ENCODE results near the gene LPAR2. TPM values are rescaled to one million over a fixed set of nuclear protein-coding genes. Genes with fewer than 3 reads are reported as not detected.
A peak's percentile ranks its signal among the peaks of the same experiment; 100 is the strongest.

Gene LPAR2
- total and polyA plus RNA-seq, 10 of the 15 experiments (the other 5 are each of a cell fraction or from before 2014, with no cell fraction given) = 0.98 to 23.8 (median 10.2) TPM

GRCh38 chr19:19643158-19644053 lies 15.4 kb upstream of the LPAR2 start, which contains the start of gene GMIP:
Gene GMIP (minus strand): TSS chr19:19643657. CDS start chr19:19643529, 128 bp downstream.
- H3K36me3 ChIP-seq (ENCODE audit: control insufficient read depth in 2 of 2, insufficient read depth in 2 of 2, low read length in 1 of 2) = peaks cover 16 to 34% of the 10 kb centered on the region in 2 experiments; a peak in 3 of 4 replicates
- H3K27me3 ChIP-seq (replicated peaks in 1 of 2; ENCODE audit: control insufficient read depth in 2 of 2, insufficient read depth in 2 of 2, low read length in 1 of 2) = no peaks in the 10 kb centered on the region
- 2% methylated on average over 49 of the region's 50 CpGs for WGBS (ENCODE audit: insufficient coverage, insufficient replicate concordance, low lambda C conversion rate, missing lambda C conversion rate)
- H3K4me1 ChIP-seq (ENCODE audit: control insufficient read depth, insufficient read depth, low read length) = peaks cover 4% of the 10 kb centered on the region
- intact Hi-C loops (cut with micrococcal nuclease; ENCODE audit: unreplicated experiment) = loop anchor here (1.0 to 5.0 kb wide), 3 partner anchors 86 to 276 kb away; no protein-coding TSS in a partner anchor
- FAIRE-seq (peak; percentile 83), ATAC-seq (peak; percentile 94), DNase-seq (ENCODE audit: low read depth, low spot score) (no peak)
- SMC1A ChIA-PET (ENCODE audit: uncharacterized antibody, unreplicated experiment) = interaction anchor here (0.8 to 2.7 kb wide), 5 partner anchors 17 to 111 kb away, joined by 3 to 21 read pairs (median 3); no protein-coding TSS in a partner anchor
- H3K27ac ChIP-seq (ENCODE audit: control insufficient read depth, insufficient read depth) = peak within 1 kb of the TSS; percentile 99
- H3K4me2 ChIP-seq (ENCODE audit: control insufficient read depth, insufficient read depth) = peak within 1 kb of the TSS; percentile 95
- RAD21 ChIA-PET (ENCODE audit: unreplicated experiment) = interaction anchor here (0.5 to 1.7 kb wide), 9 partner anchors 19 to 594 kb away, joined by 3 to 22 read pairs (median 4); partner anchors contain the start of gene ATP13A1
- peak within 1 kb of the TSS; percentile 62 for H2AFZ ChIP-seq (ENCODE audit: control insufficient read depth, low read depth, low read length)
- H3K9me3 ChIP-seq (replicated peaks; ENCODE audit: control insufficient read depth, insufficient read depth, low read length) = no peaks in the 10 kb centered on the region
- peak within 1 kb of the TSS; percentile 100 for H3K9ac ChIP-seq (ENCODE audit: control insufficient read depth, insufficient read depth, low read length)
- BruUV-seq (replicated peaks) = no TSS peak
- peak within 1 kb of the TSS; percentile 96 for H3K4me3 ChIP-seq
- POLR2A ChIA-PET = interaction anchor here (0.6 to 1.2 kb wide), 3 partner anchors 18 to 52 kb away, joined by 3 to 10 read pairs (median 3); no protein-coding TSS in a partner anchor
- H3K79me2 ChIP-seq (ENCODE audit: control insufficient read depth, insufficient read depth, low read length) = peaks cover 19% of the 10 kb centered on the region
- no peaks in the 10 kb centered on the region; the same call in 1 of the 2 replicates for H4K20me1 ChIP-seq (ENCODE audit: control insufficient read depth, insufficient read depth)
- CTCF ChIA-PET = interaction anchor here (0.6 to 2.7 kb wide), 13 partner anchors 9 to 128 kb away, joined by 3 to 38 read pairs (median 4); partner anchors contain the start of genes NDUFA13 and TSSK6
- in situ Hi-C loops (cut with MboI) = loop anchor here (5.0 kb wide), 1 partner anchor 116 kb away; the partner anchor contains the start of gene YJEFN3
- TF ChIP-seq TAF1 (IDR thresholded peaks at IDR 0.05; ENCODE audit: borderline replicate concordance, low read depth, low read length) = peak; percentile 10; the same call in 1 of the 2 replicates
- peak; percentile 20 for TF ChIP-seq RELB (IDR thresholded peaks at IDR 0.05; ENCODE audit: low read depth)
- 0 out of 2 replicates have a peak, but pooled peaks have one; percentile 15 for TF ChIP-seq PAX5 (IDR thresholded peaks at IDR 0.05; ENCODE audit: borderline replicate concordance, low read depth, low read length)
- TF ChIP-seq ZNF24 (IDR thresholded peaks at IDR 0.05) = no peak
- 0 out of 2 replicates have a peak, but pooled peaks have one; percentile 26 for TF ChIP-seq HDGF (IDR thresholded peaks at IDR 0.05)
- peak; percentile 56 for TF ChIP-seq NKRF (conservative IDR thresholded peaks at IDR 0.05)
- TF ChIP-seq RELA (IDR thresholded peaks at IDR 0.05; ENCODE audit: borderline replicate concordance, partially characterized antibody) = peak; percentile 3
- peak; percentile 85 for TF ChIP-seq SPI1 (IDR thresholded peaks at IDR 0.05; ENCODE audit: borderline replicate concordance, insufficient read depth, low read depth, low read length)
- TF ChIP-seq PBX3 (IDR thresholded peaks at IDR 0.05; ENCODE audit: insufficient replicate concordance, low read depth, low read length) = no peak
- TF ChIP-seq ZBTB11 (CRISPR knock-in tag; IDR thresholded peaks at IDR 0.05) = no peak
- no peak for TF ChIP-seq PML (IDR thresholded peaks at IDR 0.05; ENCODE audit: low read length)
- TF ChIP-seq MEF2B (IDR thresholded peaks at IDR 0.05; ENCODE audit: partially characterized antibody, poor library complexity, severe bottlenecking) = peak; percentile 59

Measured in GM12878 (cell line).